GM12878 (cell line): ENCODE results near the gene WWOX. TPM values are rescaled to one million over a fixed set of nuclear protein-coding genes. Genes with fewer than 3 reads are reported as not detected.

Experiments used
- ATAC-seq: fragments of 200-7000 bp; cut with Tn5 transposase; 3 replicates; pipeline ENCODE4 v1.9.1; 2020; ENCODE audit warnings: mild to moderate bottlenecking, moderate library complexity
- BruUV-seq: library from RNA; stranded (reverse); fragments of 400-500 nt; replicated peaks from 2 replicates; lab custom pipeline; 2021; lab: Mats Ljungman, UMichigan
- CTCF ChIA-PET: fragments of 300-600 bp; sonication (Branson Sonifier 250); formaldehyde crosslinking; extraction: SDS; loops from one replicate; lab custom pipeline; 2021; ENCODE audit warnings: inconsistent platforms; lab: Yijun Ruan, JAX
- POLR2A ChIA-PET: fragments of 350-600 bp; formaldehyde crosslinking; extraction: SDS; loops from one replicate; lab custom pipeline; 2021; ENCODE audit warnings: inconsistent platforms; lab: Charles Lee
- RAD21 ChIA-PET: fragments of 300-600 bp; sonication (Branson Sonifier 250); formaldehyde crosslinking; loops from one replicate; lab custom pipeline; 2023; ENCODE audit warnings: antibody characterized with exemption; ENCODE audit not compliant: unreplicated experiment; lab: Charles Lee
- SMC1A ChIA-PET: fragments of 300-600 bp; sonication (Branson Sonifier 250); formaldehyde crosslinking; loops from one replicate; lab custom pipeline; 2023; ENCODE audit not compliant: unreplicated experiment, uncharacterized antibody; lab: Charles Lee
- DNase-seq: peaks from one replicate; pipeline ENCODE4 v3.0.0-alpha.2; 2011; ENCODE audit warnings: low read depth, low spot score
- FAIRE-seq: peaks from 3 replicates; lab custom pipeline; 2011; peaks lifted over from hg19 to GRCh38; lab: Jason Lieb, UNC
- H2AFZ ChIP-seq: 2 replicates; pipeline ENCODE4 v1.6.0; 2011; ENCODE audit warnings: low read depth, low read length, control low read depth; ENCODE audit not compliant: control insufficient read depth
- H3K27ac ChIP-seq: 2 replicates; pipeline ENCODE4 v1.5.1; 2011; ENCODE audit warnings: control low read depth; ENCODE audit not compliant: control insufficient read depth, insufficient read depth
- H3K27me3 ChIP-seq, 2 experiments: replicated peaks in 1 of 2; 2 replicates each; pipeline versions ENCODE4 v1.6.0 to v1.6.1; 2011; ENCODE audit warnings: low read length in 1 of 2; ENCODE audit not compliant: control insufficient read depth in 2 of 2, insufficient read depth in 2 of 2
- H3K36me3 ChIP-seq, 2 experiments: 2 replicates each; pipeline ENCODE4 v1.5.1; 2011; ENCODE audit warnings: low read length in 1 of 2; ENCODE audit not compliant: control insufficient read depth in 2 of 2, insufficient read depth in 2 of 2
- H3K4me1 ChIP-seq: 2 replicates; pipeline ENCODE4 v1.6.1; 2011; ENCODE audit warnings: mild to moderate bottlenecking, low read length, moderate library complexity, mixed read lengths; ENCODE audit not compliant: control insufficient read depth, insufficient read depth
- H3K4me2 ChIP-seq: 2 replicates; pipeline ENCODE4 v1.6.0; 2011; ENCODE audit warnings: control low read depth; ENCODE audit not compliant: control insufficient read depth, insufficient read depth
- H3K4me3 ChIP-seq: fragments of 200-600 bp; sonication (generic); 2 replicates; pipeline ENCODE4 v1.5.1; 2016
- H3K79me2 ChIP-seq: 2 replicates; pipeline ENCODE4 v1.6.0; 2011; ENCODE audit warnings: low read length; ENCODE audit not compliant: control insufficient read depth, insufficient read depth
- H3K9ac ChIP-seq: 2 replicates; pipeline ENCODE4 v1.8.0; 2011; ENCODE audit warnings: low read length, control low read depth, mixed read lengths; ENCODE audit not compliant: control insufficient read depth, insufficient read depth
- H3K9me3 ChIP-seq: replicated peaks from 3 replicates; pipeline ENCODE4 v1.5.1; 2011; ENCODE audit warnings: mild to moderate bottlenecking, low read length; ENCODE audit not compliant: control insufficient read depth, insufficient read depth
- H4K20me1 ChIP-seq: 2 replicates; pipeline ENCODE4 v1.6.0; 2011; ENCODE audit not compliant: control insufficient read depth, insufficient read depth
- ATF2 ChIP-seq: IDR thresholded peaks from 2 replicates; pipeline ENCODE4 v1.6.1; 2012; ENCODE audit warnings: low read length, inconsistent platforms
- BMI1 ChIP-seq: fragments of 450-650 bp; IDR thresholded peaks from 2 replicates; pipeline ENCODE4 v1.6.1; 2016; ENCODE audit warnings: mild to moderate bottlenecking, moderate library complexity, borderline replicate concordance
- CBFB ChIP-seq: IDR thresholded peaks from 2 replicates; pipeline ENCODE4 v1.6.1; 2016; ENCODE audit warnings: antibody characterized with exemption, low read depth
- E4F1 ChIP-seq: fragments of 450-650 bp; IDR thresholded peaks from 2 replicates; pipeline ENCODE4 v1.6.1; 2018; ENCODE audit warnings: borderline replicate concordance, mild to moderate bottlenecking; ENCODE audit not compliant: partially characterized antibody
- ESRRA ChIP-seq: IDR thresholded peaks from 2 replicates; pipeline ENCODE4 v1.6.1; 2012; ENCODE audit warnings: mild to moderate bottlenecking, low read length, improper control_type of control experiment
- ETV6 ChIP-seq, 2 experiments: fragments of 450-650 bp in 1 of 2; IDR thresholded peaks in 1 of 2; conservative IDR thresholded peaks in 1 of 2; 2 replicates each; pipeline ENCODE4 v1.6.1; 2014; ENCODE audit warnings: antibody characterized with exemption in 1 of 2, borderline replicate concordance in 1 of 2, low read depth in 1 of 2, mild to moderate bottlenecking in 1 of 2, moderate library complexity in 1 of 2
- HDGF ChIP-seq: fragments of 450-650 bp; IDR thresholded peaks from 2 replicates; pipeline ENCODE4 v1.6.1; 2016; ENCODE audit warnings: antibody characterized with exemption
- NBN ChIP-seq: fragments of 450-650 bp; IDR thresholded peaks from 2 replicates; pipeline ENCODE4 v1.6.1; 2016
- YBX1 ChIP-seq: fragments of 450-650 bp; IDR thresholded peaks from 2 replicates; pipeline ENCODE4 v1.6.1; 2016; ENCODE audit warnings: antibody characterized with exemption
- WGBS: methylation state at CpG from one replicate; pipeline ENCODE4 v1.1.6; 2016; ENCODE audit warnings: low lambda C conversion rate; ENCODE audit not compliant: insufficient replicate concordance, insufficient coverage; ENCODE audit errors: missing lambda C conversion rate; 5-methylcytosine and 5-hydroxymethylcytosine counted together
- in situ Hi-C: fragments of 300-500 bp; cut with MboI; formaldehyde crosslinking; loops from 9 replicates; pipeline ENCODE4 v1.14.3; 2018; ENCODE audit warnings: mixed read lengths
- intact Hi-C: fragments of 100-400 bp; cut with micrococcal nuclease; formaldehyde crosslinking; loops from one replicate; pipeline ENCODE4 v1.14.2; 2022; ENCODE audit not compliant: unreplicated experiment
- polyA plus RNA-seq, 11 experiments: library from polyadenylated mRNA; depleted of rRNA in 4 of 11; unstranded in 6 of 11; stranded (reverse) in 5 of 11; fragments of >200 nt; fragmentation: Nextera tagmentation in 4 of 11; fragmentation: Illumina TruSeq in 1 of 11; extraction: Ambion mirVana in 4 of 11; extraction: Trizol in 1 of 11; gene quantifications; 1 replicate in 1 of 11; 2 replicates in 10 of 11; pipeline versions ENCODE4 v1.2.1 to v1.2.3, GENCODE V29; 2011 to 2016; ENCODE audit warnings: inconsistent platforms in 2 of 11, missing spikeins in 2 of 11, low read depth in 1 of 11
- total RNA-seq, 4 experiments: library from RNA; depleted of rRNA in 3 of 4; stranded (reverse); fragments of >200 nt in 3 of 4; fragmentation: Illumina TruSeq in 1 of 4; extraction: Trizol in 1 of 4; gene quantifications; 2 replicates each; pipeline versions ENCODE4 v1.2.1 to v1.2.3, GENCODE V29; 2013 to 2021

The WWOX gene
- total and polyA plus RNA-seq, 10 of the 15 experiments (the other 5 are each of a cell fraction or from before 2014, with no cell fraction given) = 2.8 to 24.4 (median 17.8) TPM

GRCh38 chr16:79096246-79096645 lies 996.8 kb downstream of the WWOX start:
- no peak overlapping the region for H3K9ac ChIP-seq
- no peak overlapping the region for H3K4me2 ChIP-seq
- in situ Hi-C loops (no loop called here), intact Hi-C loops (no loop called here)
- ChIA-PET RAD21 (no interaction called here), SMC1A (no interaction called here), POLR2A (no interaction called here), CTCF (no interaction called here)
- H3K79me2 ChIP-seq = no peaks in the 10 kb centered on the region
- no TSS peak for BruUV-seq
- H3K36me3 ChIP-seq = no peaks in the 10 kb centered on the region
- no peaks in the 10 kb centered on the region; the same call in 1 of the 2 replicates for H4K20me1 ChIP-seq
- DNase-seq = no peak
- no peak overlapping the region for H2AFZ ChIP-seq
- no peak overlapping the region for H3K27ac ChIP-seq
- H3K9me3 ChIP-seq = no peaks in the 10 kb centered on the region; the same call in 2 of the 3 replicates
- no peak overlapping the region for H3K4me3 ChIP-seq
- TF ChIP-seq ATF2 = no peak
- no peak for TF ChIP-seq CBFB
- no peak for TF ChIP-seq HDGF
- WGBS = 49% methylated on average over 7 of the region's 7 CpGs
- FAIRE-seq = no peak
- H3K4me1 ChIP-seq = peaks cover 6% of the 10 kb centered on the region
- no peak for ATAC-seq
- peaks cover 0 to 3% of the 10 kb centered on the region in 2 experiments; a peak in 1 of 4 replicates for H3K27me3 ChIP-seq

GRCh38 chr16:79097166-79097565 lies 997.7 kb downstream of the WWOX start:
- 73% methylated on average over 7 of the region's 7 CpGs for WGBS
- in situ Hi-C loops = no loop called here
- CTCF ChIA-PET = no interaction called here

More at GRCh38 chr16:79097166-79097565, 997.7 kb downstream of the WWOX start:
- no peak for FAIRE-seq
- no peak overlapping the region for H3K4me3 ChIP-seq
- H3K4me1 ChIP-seq = peaks cover 6% of the 10 kb centered on the region
- DNase-seq = no peak
- H3K79me2 ChIP-seq = no peaks in the 10 kb centered on the region
- no peaks in the 10 kb centered on the region for H3K36me3 ChIP-seq
- H3K9ac ChIP-seq = no peak overlapping the region
- TF ChIP-seq BMI1 (no peak), NBN (no peak), ESRRA (no peak), ETV6 (conservative IDR thresholded peaks at IDR 0.05 in 1 of 2, IDR thresholded peaks at IDR 0.05 in 1 of 2; ENCODE audit: borderline replicate concordance in 1 of 2, low read depth in 1 of 2) (no peak), YBX1 (no peak), E4F1 (no peak)
- TF ChIP-seq, all 136 proteins: peak for 0
- no peaks in the 10 kb centered on the region; the same call in 1 of the 2 replicates for H4K20me1 ChIP-seq
- H3K4me2 ChIP-seq = no peak overlapping the region
- H3K27me3 ChIP-seq = peaks cover 0 to 3% of the 10 kb centered on the region in 2 experiments; a peak in 1 of 4 replicates
- RAD21 ChIA-PET = no interaction called here
- BruUV-seq = no TSS peak
- H3K9me3 ChIP-seq = no peaks in the 10 kb centered on the region; the same call in 2 of the 3 replicates
- POLR2A ChIA-PET = interaction anchor here (0.6 to 0.7 kb wide), 2 partner anchors 53 to 1213 kb away, joined by 3 to 6 read pairs; no protein-coding TSS in a partner anchor
- no peak overlapping the region for H3K27ac ChIP-seq
- SMC1A ChIA-PET = no interaction called here
- H2AFZ ChIP-seq = no peak overlapping the region
- ATAC-seq = no peak
- intact Hi-C loops = no loop called here
